GM21381 (cell line): ENCODE results near the gene SIGLEC9.

Source experiments
- ATAC-seq: cut with Tn5 transposase; IDR thresholded peaks from one replicate; pipeline ENCODE4 v1.9.1; 2021; ENCODE audit warnings: mild to moderate bottlenecking, moderate library complexity; ENCODE audit not compliant: unreplicated experiment

The SIGLEC9 gene

GRCh38 chr19:51124729-51125128, at the start of gene SIGLEC9:
Gene SIGLEC9 (plus strand): TSS chr19:51124906. CDS start chr19:51124975, 69 bp downstream.
- ATAC-seq, result no peak

GRCh38 chr19:51075998-51076397, 48.7 kb upstream of the SIGLEC9 start:
- no peak for ATAC-seq

- no peak for ATAC-seq
These were observed 48.0 kb upstream of the SIGLEC9 start for GRCh38 chr19:51076631-51077213.

- no peak for ATAC-seq
These were observed 46.6 kb upstream of the SIGLEC9 start for GRCh38 chr19:51078104-51078503.

DNA sequence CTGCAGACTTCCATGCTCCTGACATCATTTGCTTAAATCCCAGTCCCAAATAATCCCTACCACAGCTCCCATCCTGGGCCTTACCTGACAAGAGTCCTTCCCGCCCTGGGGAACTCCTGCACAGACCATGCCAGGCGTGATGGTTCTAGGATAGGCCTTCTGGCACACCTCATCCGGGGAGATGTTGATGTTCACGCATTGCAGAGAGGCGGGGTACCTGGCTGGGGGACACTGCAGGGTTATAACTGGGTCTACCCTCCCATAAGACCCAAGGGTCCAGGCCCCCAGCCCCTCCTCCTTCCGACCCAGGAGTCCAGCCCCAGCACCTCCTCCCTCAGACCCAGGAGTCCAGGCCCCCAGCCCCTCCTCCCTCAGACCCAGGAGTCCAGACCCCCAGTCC, 46.0 kb upstream of the SIGLEC9 start:
- no peak for ATAC-seq

- no peak for ATAC-seq
These were observed 45.1 kb upstream of the SIGLEC9 start for GRCh38 chr19:51079481-51080110.

DNA sequence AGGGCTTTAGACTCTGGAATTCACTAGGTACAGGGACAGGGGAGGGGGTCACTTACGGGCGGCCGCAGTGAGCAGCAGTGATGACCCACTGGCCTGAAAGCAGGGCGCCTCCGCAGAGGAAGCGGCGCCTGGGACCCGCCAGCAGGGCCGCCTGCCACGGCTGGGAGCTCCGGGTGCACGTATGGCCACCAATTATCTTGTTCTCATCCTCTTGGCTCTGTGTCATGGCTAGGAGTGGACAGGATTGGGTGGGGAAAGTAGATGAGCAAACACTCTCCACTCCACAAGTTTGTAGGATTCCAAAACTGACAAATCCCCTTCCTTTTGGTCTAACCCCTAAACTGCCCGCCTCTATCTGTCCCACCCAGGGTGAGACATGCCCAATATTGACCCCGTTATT, 43.2 kb upstream of the SIGLEC9 start:
- no peak for ATAC-seq

DNA sequence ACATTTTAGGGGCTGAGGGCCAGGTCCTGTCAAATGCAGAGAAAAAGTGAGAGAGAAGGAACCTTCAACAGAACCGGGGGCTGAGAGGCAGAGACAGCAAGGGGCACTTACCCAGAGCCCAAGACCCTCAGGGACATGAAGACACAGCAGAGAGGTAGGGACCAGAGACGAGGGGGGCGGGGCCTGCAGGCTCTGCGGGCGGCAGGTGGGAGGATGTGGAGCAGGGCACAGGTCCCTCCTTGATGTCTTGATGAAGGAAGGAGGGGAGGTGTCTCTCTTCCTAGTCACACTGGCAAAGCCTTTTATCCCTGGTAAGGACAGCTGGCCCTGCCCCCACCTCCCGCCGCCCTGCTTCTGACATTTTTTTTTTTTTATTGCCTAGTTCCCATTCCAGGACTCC, 42.1 kb upstream of the SIGLEC9 start, which contains the start of gene KLK14:
KLK14 (minus strand) TSS at position 277 of the 400 bp plus-strand sequence; CDS start at position 4, 273 bp downstream.
- no peak for ATAC-seq

- ATAC-seq, result no peak
These were observed 41.5 kb upstream of the SIGLEC9 start for GRCh38 chr19:51083181-51083580.

GRCh38 chr19:51083783-51084182, 40.9 kb upstream of the SIGLEC9 start:
- ATAC-seq, result no peak

GRCh38 chr19:51084505-51084904, 40.2 kb upstream of the SIGLEC9 start:
- ATAC-seq, result no peak

DNA sequence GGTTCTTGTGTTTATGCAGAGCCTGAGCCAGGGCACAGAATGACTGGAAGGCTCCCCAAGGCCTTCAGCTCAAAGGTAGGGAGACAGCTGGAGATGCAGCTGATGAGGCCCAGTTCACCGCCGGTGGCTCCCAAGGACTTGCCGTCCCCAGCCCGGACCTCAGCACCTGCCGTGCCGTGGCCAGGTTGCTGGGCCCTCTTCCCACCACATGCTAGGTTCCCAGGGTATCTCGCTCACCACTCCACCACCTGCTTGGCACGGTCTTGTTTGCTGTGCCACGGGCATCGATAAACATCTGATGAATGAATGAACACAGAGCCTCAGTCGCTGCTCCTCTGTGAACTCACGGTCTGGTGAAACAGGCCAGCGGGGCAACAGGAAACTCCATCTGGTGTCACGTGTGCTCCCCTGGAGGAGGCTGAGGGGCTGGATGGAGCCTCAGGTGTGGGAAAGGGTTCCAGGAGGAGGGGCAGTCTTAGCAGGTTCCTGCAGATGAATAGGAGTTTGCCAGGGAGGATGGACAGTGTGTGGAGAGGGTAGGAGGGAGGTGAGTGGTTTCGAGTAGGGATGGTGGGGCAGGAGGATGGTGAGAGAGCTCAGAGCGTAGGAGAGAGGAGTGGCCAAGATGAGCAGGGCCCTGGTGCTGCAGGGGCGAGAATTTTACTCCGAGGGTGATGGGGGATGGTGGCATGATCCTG, 38.4 kb upstream of the SIGLEC9 start:
- no peak for ATAC-seq

DNA sequence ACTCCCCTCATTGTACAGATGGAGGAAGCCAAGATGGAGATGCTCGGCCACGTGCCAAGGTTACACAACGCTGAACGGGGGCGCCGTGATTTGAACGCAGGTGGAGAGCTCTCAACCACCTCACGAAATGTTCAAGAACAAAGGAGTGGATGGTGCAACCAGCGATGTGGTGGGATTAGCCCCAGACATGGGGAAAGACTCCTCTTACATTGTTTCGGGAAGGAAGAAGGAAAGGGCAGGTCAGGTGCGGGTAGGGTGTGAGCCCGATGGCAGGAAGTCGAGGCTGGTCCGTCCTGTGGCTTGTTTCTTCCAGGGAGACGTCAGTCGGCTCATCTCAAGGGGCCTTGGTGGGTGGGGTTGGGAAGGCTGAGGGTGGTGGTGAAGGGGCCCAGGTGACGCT, 34.9 kb upstream of the SIGLEC9 start:
- no peak for ATAC-seq

- ATAC-seq, result no peak
These were observed 34.2 kb upstream of the SIGLEC9 start for GRCh38 chr19:51090471-51090870.

- ATAC-seq, result no peak
These were observed 33.6 kb upstream of the SIGLEC9 start for GRCh38 chr19:51091126-51091525.

- ATAC-seq, result no peak
These were observed 32.5 kb upstream of the SIGLEC9 start for GRCh38 chr19:51091895-51092873.

GRCh38 chr19:51093101-51093500, 31.6 kb upstream of the SIGLEC9 start:
- no peak for ATAC-seq

DNA sequence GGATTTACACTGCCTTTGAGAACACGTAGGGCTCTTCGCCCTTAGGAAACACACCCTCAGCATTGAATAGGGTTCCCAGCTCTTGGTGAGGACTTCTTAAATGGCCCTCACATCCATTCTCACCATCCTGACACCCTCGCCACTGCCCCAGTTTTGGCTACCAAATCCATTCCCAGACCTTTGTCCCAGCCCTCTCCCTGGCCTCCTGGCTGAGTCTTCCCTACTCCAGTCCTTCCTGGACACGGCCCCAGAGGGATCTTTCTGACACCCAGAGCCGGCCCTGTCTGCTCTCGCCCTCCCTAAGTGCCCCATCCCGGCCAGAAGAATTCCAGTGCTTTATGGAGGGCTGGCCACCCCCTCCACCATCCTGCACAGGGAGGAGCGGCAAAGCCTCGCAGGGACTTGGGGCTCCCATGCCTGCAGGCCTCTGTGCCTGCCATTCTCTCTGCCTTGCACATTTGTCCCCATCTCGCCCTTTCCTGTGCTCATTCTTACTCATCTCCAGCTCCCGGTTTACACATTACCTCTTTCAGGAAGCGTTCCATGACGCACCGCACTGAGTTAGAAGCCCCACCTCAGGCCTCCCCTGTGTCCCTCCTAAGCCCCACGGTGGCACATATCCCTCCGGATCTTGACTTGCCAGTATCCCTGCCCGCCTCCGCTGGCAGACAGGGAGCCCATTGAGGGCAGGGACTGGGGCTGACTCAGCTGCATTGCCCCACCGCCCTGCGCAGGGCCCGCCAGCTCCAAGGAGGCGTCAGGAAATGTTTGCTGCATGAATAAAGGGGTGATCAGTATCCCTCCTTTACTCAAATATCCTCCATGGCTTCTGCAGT, 31.0 kb upstream of the SIGLEC9 start:
- no peak for ATAC-seq

DNA sequence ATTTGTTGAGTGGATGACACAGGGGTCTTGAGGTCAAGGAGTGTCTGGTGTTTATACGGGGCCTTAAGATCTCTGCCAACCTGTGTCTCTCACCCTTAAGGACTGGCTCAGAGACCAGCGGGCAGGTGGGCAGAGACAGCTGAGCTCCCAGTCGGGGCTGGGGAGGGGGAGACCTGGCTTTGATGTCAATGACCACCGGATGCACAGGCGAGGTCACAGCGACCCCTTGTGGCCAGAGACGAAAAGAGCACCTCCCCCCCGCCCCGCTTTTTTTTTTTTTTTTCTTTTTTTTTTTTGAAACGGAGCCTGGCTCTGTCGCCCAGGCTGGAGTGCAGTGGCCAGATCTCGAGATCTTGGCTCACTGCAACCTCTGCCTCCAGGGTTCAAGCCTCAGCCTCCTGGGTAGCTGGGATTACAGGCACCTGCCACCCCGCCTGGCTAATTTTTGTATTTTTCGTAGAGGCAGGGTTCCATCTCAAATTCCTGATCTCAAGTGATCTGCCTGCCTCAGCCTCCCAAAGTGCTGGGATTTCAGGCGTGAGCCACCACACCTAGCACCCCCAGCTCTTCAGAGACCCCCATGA, 29.9 kb upstream of the SIGLEC9 start:
- ATAC-seq, result no peak
